Inferior parietal cortex (tissue), 1 donor: ENCODE measurements around the gene ACSM2A.
"Not testable (repeated sequence)": the region's sequence is repeated elsewhere in the genome, so short reads cannot be mapped to it uniquely, and the experiment has no call there.

Experiments used
- DNase-seq: peaks from one replicate; pipeline ENCODE4 v3.0.0-alpha.2; 2016; ENCODE audit errors: extremely low spot score

The ACSM2A gene, protein sequence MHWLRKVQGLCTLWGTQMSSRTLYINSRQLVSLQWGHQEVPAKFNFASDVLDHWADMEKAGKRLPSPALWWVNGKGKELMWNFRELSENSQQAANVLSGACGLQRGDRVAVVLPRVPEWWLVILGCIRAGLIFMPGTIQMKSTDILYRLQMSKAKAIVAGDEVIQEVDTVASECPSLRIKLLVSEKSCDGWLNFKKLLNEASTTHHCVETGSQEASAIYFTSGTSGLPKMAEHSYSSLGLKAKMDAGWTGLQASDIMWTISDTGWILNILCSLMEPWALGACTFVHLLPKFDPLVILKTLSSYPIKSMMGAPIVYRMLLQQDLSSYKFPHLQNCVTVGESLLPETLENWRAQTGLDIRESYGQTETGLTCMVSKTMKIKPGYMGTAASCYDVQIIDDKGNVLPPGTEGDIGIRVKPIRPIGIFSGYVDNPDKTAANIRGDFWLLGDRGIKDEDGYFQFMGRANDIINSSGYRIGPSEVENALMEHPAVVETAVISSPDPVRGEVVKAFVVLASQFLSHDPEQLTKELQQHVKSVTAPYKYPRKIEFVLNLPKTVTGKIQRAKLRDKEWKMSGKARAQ

GRCh38 chr16:20451364-20451763 lies at the start of gene ACSM2A:
TSS of gene ACSM2A (plus strand) at chr16:20451521. CDS start at chr16:20460115, 8,594 bp downstream.
- DNase-seq: not testable (repeated sequence)

DNA sequence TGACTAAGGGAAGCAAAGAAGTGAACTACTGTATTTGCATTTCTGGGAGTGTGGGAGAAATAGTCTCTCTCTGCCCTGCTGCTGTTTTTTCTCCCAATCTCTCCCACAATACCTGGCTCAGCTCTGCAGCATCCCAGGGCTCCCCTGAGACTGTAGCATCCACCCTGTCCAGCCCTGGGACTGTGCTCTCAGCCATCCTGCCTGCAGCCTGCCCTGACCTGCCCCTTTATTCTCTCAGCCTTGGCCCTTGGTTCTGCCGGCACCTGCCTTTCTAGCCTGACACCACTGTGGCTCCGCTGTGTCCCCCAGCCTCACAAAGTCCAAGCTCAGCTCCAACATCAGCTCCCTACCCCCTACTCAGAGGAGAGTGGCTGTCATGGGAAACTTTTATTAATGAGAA lies 48.7 kb upstream of the ACSM2A start:
- no peak for DNase-seq

- no peak for DNase-seq
Measured at GRCh38 chr16:20404637-20405036, 46.7 kb upstream of the ACSM2A start, which contains the start of gene PDILT. TSS of gene PDILT (minus strand) at chr16:20404737. CDS start at chr16:20399300, 5,437 bp downstream.

DNA sequence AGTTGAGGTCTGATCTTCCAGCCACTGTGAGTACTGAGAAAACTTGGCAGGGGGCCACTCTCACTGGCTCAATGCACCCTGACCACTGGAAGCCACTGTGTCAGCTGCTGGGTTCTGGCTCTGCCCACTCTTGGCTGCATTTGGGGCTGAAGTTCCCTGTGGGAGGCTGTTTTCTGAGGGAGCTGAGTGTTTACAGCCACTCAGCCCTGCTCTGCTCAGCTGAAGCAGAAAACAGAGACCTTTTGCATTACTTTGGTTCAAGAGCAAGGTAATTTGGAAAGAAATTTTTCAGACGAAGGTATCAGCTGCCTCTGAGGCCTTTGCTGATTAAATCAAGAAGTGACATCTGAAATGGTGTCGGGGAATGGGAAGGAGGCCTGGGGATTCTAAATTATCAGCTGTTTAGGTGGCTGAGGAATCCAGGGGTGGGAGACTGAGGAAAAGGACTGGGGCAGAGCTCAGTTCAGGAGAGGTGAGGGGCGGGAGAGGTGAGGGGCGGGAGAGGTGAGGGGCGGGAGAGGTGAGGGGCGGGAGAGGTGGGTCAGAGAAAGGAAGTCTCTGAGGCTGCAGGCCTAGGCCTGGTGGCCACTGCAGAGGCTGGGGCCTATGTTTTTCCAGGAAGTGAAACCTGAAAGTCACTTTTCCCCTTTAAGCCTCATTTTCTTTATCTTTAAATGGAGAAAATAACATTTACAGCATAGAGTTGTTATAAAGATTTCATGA lies 41.8 kb upstream of the ACSM2A start, which contains the start of gene ACSM5:
Gene ACSM5 (plus strand): TSS at position 137 of the 723 bp plus-strand sequence. CDS start 1,951 bp downstream, outside the sequence.
- DNase-seq: peak; percentile 12

DNA sequence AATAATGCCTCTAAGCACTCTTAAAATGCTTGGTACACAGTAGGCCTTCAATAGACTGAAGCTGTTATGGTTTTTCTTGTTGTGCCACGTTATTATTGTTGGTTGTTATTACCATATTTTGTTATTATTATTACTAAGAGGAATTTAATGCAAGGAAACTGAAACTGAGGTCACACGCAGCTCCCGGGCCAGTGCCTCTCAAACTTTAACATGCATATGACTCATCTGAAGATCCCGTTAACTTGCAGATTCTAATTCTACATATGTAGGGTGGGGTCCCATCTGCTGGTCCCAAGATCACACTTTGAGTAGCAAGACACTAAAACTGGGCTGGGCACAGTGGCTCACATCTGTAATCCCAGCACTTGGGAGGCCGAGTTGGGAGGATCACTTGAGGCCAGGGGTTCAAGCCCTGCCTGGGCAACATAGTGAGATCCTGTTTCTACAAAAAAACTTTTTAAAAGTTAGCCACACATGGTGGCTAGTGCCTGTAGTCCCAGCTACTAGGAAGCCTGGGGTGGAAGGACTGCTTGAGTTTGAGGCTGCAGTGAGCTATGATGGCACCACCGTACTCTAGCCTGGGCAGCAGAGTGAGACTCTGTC lies 41.1 kb upstream of the ACSM2A start:
- no peak for DNase-seq

GRCh38 chr16:20411055-20411454 lies 40.3 kb upstream of the ACSM2A start:
- no peak for DNase-seq

DNA sequence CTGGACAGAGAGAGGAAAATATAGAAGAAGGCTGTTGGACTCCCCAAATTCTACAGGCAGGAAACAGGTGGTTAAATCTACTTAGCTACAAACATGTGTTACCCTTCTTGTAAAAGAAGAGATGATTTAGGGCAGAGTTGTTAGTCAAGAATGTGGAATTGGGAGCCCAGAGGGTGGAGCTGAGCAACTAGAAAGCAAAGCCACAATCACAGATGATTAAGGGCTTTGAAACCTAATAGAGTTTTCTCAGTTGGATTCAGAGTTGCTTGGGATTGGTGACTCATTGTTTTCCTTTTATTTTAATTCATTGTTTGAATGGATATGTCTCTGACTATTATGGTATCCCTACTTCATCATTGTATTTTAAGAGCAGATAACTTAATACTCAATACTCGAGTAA lies 35.8 kb upstream of the ACSM2A start:
- no peak for DNase-seq

GRCh38 chr16:20419093-20419492 lies 32.2 kb upstream of the ACSM2A start:
- DNase-seq: not testable (repeated sequence)

- DNase-seq: not testable (repeated sequence)
Measured at GRCh38 chr16:20421748-20422147, 29.6 kb upstream of the ACSM2A start.

- not testable (repeated sequence) for DNase-seq
Measured at GRCh38 chr16:20423772-20424128, 27.6 kb upstream of the ACSM2A start.

GRCh38 chr16:20424129-20424866 lies 27.0 kb upstream of the ACSM2A start:
- no peak for DNase-seq

DNA sequence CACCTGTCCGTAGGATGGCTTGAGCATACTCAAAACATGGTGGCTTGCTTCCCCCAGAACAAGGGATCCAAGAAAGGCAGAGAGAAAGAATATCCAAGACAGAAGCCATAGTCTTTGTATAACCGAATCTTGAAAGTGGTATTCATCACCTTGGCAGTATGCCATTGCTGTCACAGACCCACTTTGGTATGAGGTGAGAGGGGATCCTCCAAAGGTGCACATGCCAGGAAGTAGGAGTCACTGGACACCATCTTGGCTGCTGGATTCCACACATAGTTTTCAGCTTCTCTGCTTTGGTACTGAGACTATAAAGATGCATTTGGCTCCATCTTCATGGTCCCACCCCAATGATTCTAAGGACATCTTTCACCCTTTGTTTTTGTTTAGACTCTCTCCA lies 23.9 kb upstream of the ACSM2A start:
- DNase-seq: not testable (repeated sequence)

DNA sequence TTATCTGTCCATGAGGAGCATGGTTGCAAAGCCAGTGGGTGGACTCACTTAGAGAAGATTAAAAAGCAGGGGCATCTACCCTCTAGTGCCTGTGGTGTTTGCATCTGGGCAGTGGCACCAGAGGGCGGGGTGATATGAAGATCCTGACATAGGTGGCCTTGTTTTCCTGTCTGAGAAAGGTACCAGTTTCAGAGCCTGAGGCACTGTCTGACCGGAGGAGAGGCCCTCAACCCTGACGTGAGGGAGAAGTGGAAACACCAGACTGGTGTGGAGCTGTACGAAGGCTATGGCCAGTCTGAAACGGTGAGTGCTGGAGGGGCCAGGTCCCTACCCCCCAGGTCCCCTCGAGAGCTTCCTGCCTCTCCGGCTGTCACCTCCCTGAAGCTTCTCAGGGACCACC lies 21.8 kb upstream of the ACSM2A start:
- not testable (repeated sequence) for DNase-seq

DNA sequence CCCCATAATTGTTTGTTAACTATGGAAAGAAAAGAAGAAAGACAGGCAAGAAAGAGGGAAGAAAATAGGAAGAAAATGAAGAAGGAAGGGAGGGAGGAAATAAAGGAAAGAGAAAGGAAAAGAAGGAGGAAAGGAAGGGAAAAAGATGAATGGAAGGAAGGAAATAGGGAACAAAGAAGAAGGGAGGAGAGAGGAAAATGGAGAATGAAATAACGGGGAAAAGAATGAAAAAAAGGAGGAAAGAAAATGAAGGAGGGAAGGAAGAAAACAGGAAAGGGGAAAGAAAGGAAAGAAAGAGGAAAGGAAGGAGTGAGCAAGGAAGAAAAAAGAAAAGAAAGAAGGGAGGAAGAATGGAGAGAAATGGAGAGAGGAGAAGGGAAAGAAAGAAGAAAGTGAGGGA lies 20.8 kb upstream of the ACSM2A start:
- not testable (repeated sequence) for DNase-seq

- no peak for DNase-seq
Measured at GRCh38 chr16:20430948-20431347, 20.4 kb upstream of the ACSM2A start.

- not testable (repeated sequence) for DNase-seq
Measured at GRCh38 chr16:20438950-20439349, 12.4 kb upstream of the ACSM2A start.

DNA sequence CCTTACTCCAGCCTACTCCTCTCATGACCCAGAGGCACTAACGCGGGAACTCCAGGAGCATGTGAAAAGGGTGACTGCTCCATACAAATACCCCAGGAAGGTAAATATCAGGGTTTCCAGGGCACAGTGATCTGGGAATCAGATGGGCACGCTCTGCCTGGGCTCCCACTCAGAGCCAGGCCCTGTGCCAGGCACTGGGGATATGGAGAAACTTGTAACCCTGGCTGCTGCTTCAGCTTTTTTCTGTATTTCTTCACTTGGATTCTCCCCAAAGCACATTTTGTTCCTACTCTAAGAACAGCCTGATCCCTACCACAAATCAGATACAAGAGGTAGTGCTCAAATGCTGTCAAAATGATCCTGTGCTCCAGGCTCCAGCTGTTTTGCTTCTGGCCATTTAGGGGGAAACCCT lies 11.5 kb upstream of the ACSM2A start:
- DNase-seq: not testable (repeated sequence)

- DNase-seq: not testable (repeated sequence)
Measured at GRCh38 chr16:20440731-20441130, 10.6 kb upstream of the ACSM2A start.

DNA sequence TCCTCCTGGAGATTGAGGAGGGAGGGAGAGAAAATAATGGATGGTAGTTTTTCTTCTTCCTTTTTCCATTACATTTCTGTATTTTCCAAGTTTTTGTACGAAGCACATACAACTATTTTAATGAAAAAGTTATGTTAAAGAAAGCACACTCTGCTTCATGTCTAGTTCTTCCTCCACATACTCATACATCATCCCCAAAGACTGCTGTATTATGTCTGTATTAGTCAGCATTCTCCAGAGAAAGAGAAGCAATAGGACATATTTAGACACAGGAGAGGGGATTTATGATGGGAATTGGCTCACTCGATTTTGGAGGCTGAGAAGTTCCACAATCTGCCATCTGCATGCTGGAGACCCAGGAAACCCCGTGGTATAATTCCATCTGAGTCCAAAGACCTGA lies 10.1 kb upstream of the ACSM2A start:
- no peak for DNase-seq

GRCh38 chr16:20441859-20442258 lies 9.5 kb upstream of the ACSM2A start:
- DNase-seq: not testable (repeated sequence)
